Right hindlimb (tissue), 1 donor: ENCODE results near the gene SLC19A1.
"Not testable (repeated sequence)": the region's sequence is repeated elsewhere in the genome, so short reads cannot be mapped to it uniquely, and the experiment has no call there.

Experiments
- DNase-seq: peaks from one replicate; pipeline ENCODE4 v3.0.0-alpha.2; 2018

SLC19A1 gene

GRCh38 chr21:45503226-45503625, 39.0 kb downstream of the SLC19A1 start:
- DNase-seq: not testable (repeated sequence)

GRCh38 chr21:45502600-45502999, 39.6 kb downstream of the SLC19A1 start:
- DNase-seq: no peak

GRCh38 chr21:45502006-45502345, 40.3 kb downstream of the SLC19A1 start:
- no peak for DNase-seq

- DNase-seq: not testable (repeated sequence)
Observed at GRCh38 chr21:45501081-45502005, 40.9 kb downstream of the SLC19A1 start.

- DNase-seq: no peak
Observed at GRCh38 chr21:45499970-45500577, 42.2 kb downstream of the SLC19A1 start.

- no peak for DNase-seq
Observed at GRCh38 chr21:45499201-45499750, 43.0 kb downstream of the SLC19A1 start.

- DNase-seq: no peak
Observed at GRCh38 chr21:45498646-45499000, 43.6 kb downstream of the SLC19A1 start.

GRCh38 chr21:45497846-45498645, 44.2 kb downstream of the SLC19A1 start:
- DNase-seq: no peak

- no peak for DNase-seq
Observed at GRCh38 chr21:45496968-45497845, 45.0 kb downstream of the SLC19A1 start.

GRCh38 chr21:45496151-45496967, 45.9 kb downstream of the SLC19A1 start:
- DNase-seq: no peak

- no peak for DNase-seq
Observed at GRCh38 chr21:45494851-45495680, 47.2 kb downstream of the SLC19A1 start.

GRCh38 chr21:45494135-45494850, 47.9 kb downstream of the SLC19A1 start:
- DNase-seq: no peak

- no peak for DNase-seq
Observed at GRCh38 chr21:45493401-45494001, 48.7 kb downstream of the SLC19A1 start.

GRCh38 chr21:45492765-45493164, 49.5 kb downstream of the SLC19A1 start:
- no peak for DNase-seq

- no peak for DNase-seq
Observed at GRCh38 chr21:45491623-45492022, 50.6 kb downstream of the SLC19A1 start.

GRCh38 chr21:45491056-45491455, 51.2 kb downstream of the SLC19A1 start:
- DNase-seq: no peak

GRCh38 chr21:45490049-45490731, 52.0 kb downstream of the SLC19A1 start:
- no peak for DNase-seq

GRCh38 chr21:45489722-45489982, 52.6 kb downstream of the SLC19A1 start:
- no peak for DNase-seq
